ENCODE data around the gene GAL3ST2. TPM values are rescaled to one million over a fixed set of nuclear protein-coding genes. Genes with fewer than 3 reads are reported as not detected.

GAL3ST2 gene
- polyA plus RNA-seq, 1 donor from 2014 or later: not detected

DNA sequence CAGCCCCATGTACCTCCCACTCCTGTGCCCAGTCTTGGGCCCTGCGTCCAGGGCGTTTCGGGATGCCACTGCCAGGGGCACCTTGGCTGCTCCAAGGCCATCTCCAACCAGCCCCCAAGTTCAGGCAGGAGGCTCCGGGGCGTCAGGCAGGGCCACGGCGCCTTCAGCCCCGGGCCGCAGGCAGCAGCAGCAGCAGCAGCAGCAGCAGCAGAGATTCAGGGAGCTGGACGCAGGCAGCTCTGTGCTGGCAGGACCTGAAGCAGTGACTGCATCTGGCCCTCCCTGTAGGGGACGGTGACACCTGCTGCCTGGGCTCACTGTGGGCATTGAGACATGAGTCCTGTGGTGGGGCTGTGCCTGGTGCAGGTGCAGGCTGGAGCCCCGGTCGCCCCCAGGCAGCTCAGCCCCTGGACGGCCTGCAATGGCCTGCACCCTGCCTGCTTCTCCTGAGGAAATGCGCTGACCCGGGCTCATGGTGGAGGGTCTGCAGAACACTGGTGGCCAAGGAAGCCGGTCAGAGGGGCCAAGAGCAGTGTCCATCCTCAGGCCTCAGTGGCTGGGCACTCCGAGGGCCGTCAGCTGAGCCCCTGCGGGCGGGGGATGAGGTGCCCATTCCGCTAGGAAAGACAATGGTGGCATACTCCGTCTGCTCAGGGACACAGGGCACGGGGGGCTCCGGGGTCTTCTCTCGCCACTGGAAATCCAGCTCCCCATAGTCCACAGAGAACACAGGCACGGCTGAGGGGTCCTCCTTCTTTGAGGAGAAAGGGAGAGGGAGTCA is 74.1 kb downstream of the GAL3ST2 start:
- Histone ChIP-seq H3K27me3 (ENCODE audit: insufficient read depth, low read depth, low read length) (no peaks in the 10 kb centered on the region), H3K9ac (ENCODE audit: low read length) (no peak overlapping the region), H3K4me2 (ENCODE audit: low read length) (no peak overlapping the region), H3K27ac (ENCODE audit: low read length) (no peak overlapping the region), H3K79me2 (replicated peaks; ENCODE audit: insufficient read depth, low read length) (no peaks in the 10 kb centered on the region), H3K36me3 (ENCODE audit: insufficient read depth, low read length) (no peaks in the 10 kb centered on the region), H3K4me3 (ENCODE audit: low read length) (no peak overlapping the region), H3K9me3 (ENCODE audit: low read length) (no peaks in the 10 kb centered on the region), H3F3A (ENCODE audit: insufficient read depth, low read length, poor library complexity, severe bottlenecking) (no peaks in the 10 kb centered on the region), H3K9me2 (ENCODE audit: insufficient read depth, low read length) (no peaks in the 10 kb centered on the region), H4K20me1 (ENCODE audit: insufficient read depth) (no peaks in the 10 kb centered on the region), H2AFZ (ENCODE audit: low read depth, low read length) (no peak overlapping the region)
- no peak for TF ChIP-seq REST (IDR thresholded peaks at IDR 0.05; ENCODE audit: borderline replicate concordance)
- TF ChIP-seq SMC3 (conservative IDR thresholded peaks at IDR 0.05; ENCODE audit: poor library complexity): no peak
- no peak for TF ChIP-seq MXI1 (conservative IDR thresholded peaks at IDR 0.05; ENCODE audit: poor library complexity, severe bottlenecking)

- Histone ChIP-seq H3K9me3 (ENCODE audit: low read length) (no peaks in the 10 kb centered on the region), H2AFZ (ENCODE audit: low read depth, low read length) (no peak overlapping the region), H3K4me2 (ENCODE audit: low read length) (no peak overlapping the region), H3K36me3 (ENCODE audit: insufficient read depth, low read length) (no peaks in the 10 kb centered on the region), H3K79me2 (replicated peaks; ENCODE audit: insufficient read depth, low read length) (no peaks in the 10 kb centered on the region), H3F3A (ENCODE audit: insufficient read depth, low read length, poor library complexity, severe bottlenecking) (no peaks in the 10 kb centered on the region), H4K20me1 (ENCODE audit: insufficient read depth) (no peaks in the 10 kb centered on the region), H3K27me3 (ENCODE audit: insufficient read depth, low read depth, low read length) (no peaks in the 10 kb centered on the region), H3K4me3 (ENCODE audit: low read length) (no peak overlapping the region), H3K9ac (ENCODE audit: low read length) (no peak overlapping the region), H3K27ac (ENCODE audit: low read length) (no peak overlapping the region), H3K9me2 (ENCODE audit: insufficient read depth, low read length) (no peaks in the 10 kb centered on the region)
- TF ChIP-seq TAF1 (IDR thresholded peaks at IDR 0.05; ENCODE audit: low read depth): no peak
- no peak for TF ChIP-seq CTCF (IDR thresholded peaks at IDR 0.05; ENCODE audit: poor library complexity, severe bottlenecking)
- no peak for TF ChIP-seq SMC3 (conservative IDR thresholded peaks at IDR 0.05; ENCODE audit: poor library complexity)
- TF ChIP-seq MXI1 (conservative IDR thresholded peaks at IDR 0.05; ENCODE audit: poor library complexity, severe bottlenecking): no peak
- no peak for TF ChIP-seq RAD21 (conservative IDR thresholded peaks at IDR 0.05)
- no peak for TF ChIP-seq EZH2 (IDR thresholded peaks at IDR 0.05; ENCODE audit: borderline replicate concordance, insufficient read depth, low read length, poor library complexity, severe bottlenecking)
- TF ChIP-seq POLR2AphosphoS5 (IDR thresholded peaks at IDR 0.05): no peak
- TF ChIP-seq REST (IDR thresholded peaks at IDR 0.05; ENCODE audit: borderline replicate concordance): no peak
- no peak for TF ChIP-seq EP300 (conservative IDR thresholded peaks at IDR 0.05; ENCODE audit: poor library complexity, severe bottlenecking)
Measured at GRCh38 chr2:241851325-241852115, 74.9 kb downstream of the GAL3ST2 start.

All from neural cell (in vitro differentiated cells).